Omental fat pad (tissue), 4 donors: Measurements from ENCODE around the gene PLAGL2. TPM values are rescaled to one million over a fixed set of nuclear protein-coding genes. Genes with fewer than 3 reads are reported as not detected.
"Not testable (repeated sequence)": the region's sequence is repeated elsewhere in the genome, so short reads cannot be mapped to it uniquely, and the experiment has no call there.

Experiments used
- ATAC-seq: fragments of 150-250 bp; one replicate; pipeline ENCODE4 v1.9.1; 2016; ENCODE audit warnings: mild to moderate bottlenecking, moderate library complexity; ENCODE audit not compliant: low FRiP score
- DNase-seq: peaks from one replicate; pipeline ENCODE4 v3.0.0-alpha.2; 2019; ENCODE audit warnings: low spot score
- total RNA-seq, 4 donors: library from RNA; depleted of rRNA; stranded (reverse); fragments of >200 nt; gene quantifications; one replicate each; pipeline ENCODE4 v1.1.0, GENCODE V29; 2016
- TF ChIP-seq, protein P1 (sequence below), 3 donors: fragments of 450-650 bp; IDR thresholded peaks; one replicate each; pipeline ENCODE4 v1.5.1; 2016 to 2017; ENCODE audit warnings: antibody characterized with exemption in 3 of 3, mild to moderate bottlenecking in 3 of 3, moderate library complexity in 2 of 3

Gene PLAGL2
- total RNA-seq, 4 donors from 2014 or later = 4.1 to 12.5 (median 8.1) TPM

DNA sequence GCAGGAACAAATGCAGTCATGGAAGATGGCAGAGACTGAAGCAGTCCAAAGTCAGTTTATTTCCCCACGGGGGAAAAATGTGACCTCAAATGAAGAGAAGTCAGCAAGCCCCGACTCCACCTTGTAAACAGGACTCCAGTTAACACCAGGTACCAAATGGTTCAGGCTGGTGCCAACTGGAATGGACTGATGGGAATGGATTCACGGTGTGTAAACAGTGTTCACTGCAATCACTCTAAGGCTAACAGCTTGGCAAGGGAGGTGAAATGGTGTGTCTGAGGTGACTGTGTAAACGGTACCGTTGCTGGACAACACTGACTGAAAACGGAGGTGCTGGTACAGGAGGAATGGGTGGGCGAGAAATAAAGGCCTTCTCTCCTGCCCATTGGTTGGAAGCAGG is 12.0 kb downstream of the PLAGL2 start:
- TF ChIP-seq, protein P1, sequence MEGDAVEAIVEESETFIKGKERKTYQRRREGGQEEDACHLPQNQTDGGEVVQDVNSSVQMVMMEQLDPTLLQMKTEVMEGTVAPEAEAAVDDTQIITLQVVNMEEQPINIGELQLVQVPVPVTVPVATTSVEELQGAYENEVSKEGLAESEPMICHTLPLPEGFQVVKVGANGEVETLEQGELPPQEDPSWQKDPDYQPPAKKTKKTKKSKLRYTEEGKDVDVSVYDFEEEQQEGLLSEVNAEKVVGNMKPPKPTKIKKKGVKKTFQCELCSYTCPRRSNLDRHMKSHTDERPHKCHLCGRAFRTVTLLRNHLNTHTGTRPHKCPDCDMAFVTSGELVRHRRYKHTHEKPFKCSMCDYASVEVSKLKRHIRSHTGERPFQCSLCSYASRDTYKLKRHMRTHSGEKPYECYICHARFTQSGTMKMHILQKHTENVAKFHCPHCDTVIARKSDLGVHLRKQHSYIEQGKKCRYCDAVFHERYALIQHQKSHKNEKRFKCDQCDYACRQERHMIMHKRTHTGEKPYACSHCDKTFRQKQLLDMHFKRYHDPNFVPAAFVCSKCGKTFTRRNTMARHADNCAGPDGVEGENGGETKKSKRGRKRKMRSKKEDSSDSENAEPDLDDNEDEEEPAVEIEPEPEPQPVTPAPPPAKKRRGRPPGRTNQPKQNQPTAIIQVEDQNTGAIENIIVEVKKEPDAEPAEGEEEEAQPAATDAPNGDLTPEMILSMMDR (IDR thresholded peaks at IDR 0.05) = no peak
- DNase-seq = no peak
- ATAC-seq = no peak

DNA sequence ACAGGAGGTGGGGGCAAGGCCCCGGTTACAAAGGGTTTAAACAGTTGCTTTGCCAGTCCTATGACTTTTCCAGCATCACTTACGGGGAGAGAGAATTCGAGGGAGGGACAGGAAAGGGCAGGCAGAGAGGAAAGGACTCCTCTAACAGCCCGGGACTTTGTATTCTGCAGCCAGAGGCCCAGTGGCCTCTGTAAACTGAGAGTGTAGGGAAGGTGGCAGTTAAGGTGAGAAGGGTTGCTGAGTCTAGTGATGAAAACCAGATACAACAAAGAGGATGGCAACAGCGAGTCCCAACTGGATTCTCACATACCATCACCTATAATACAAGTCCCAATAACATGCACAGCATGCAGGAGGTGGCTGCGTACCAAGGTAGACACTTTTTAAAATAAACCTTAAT is 13.5 kb downstream of the PLAGL2 start:
- DNase-seq = no peak
- TF ChIP-seq, protein P1 (IDR thresholded peaks at IDR 0.05) = no peak
- no peak for ATAC-seq

DNA sequence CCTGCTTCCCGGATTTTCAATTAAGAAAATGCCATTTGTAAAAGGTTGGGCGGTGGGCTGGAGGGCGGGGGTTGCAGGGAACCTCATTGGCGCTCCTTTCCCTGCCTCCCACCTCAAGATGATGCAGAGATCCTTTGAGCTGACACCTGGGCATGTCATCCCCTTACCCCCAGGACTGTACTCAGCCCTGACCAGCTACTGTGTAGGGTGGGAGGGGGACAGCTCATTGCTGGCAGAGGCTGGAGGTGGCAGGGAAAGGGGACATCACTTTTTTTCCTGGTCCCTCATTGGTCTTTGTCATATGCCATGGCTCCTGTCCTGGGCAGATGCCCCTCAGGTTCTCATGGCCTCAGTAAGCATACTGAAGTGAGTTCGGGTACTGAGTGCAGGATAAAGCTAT is 14.2 kb downstream of the PLAGL2 start:
- not testable (repeated sequence) for ATAC-seq
- peak; percentile 13 for DNase-seq

DNA sequence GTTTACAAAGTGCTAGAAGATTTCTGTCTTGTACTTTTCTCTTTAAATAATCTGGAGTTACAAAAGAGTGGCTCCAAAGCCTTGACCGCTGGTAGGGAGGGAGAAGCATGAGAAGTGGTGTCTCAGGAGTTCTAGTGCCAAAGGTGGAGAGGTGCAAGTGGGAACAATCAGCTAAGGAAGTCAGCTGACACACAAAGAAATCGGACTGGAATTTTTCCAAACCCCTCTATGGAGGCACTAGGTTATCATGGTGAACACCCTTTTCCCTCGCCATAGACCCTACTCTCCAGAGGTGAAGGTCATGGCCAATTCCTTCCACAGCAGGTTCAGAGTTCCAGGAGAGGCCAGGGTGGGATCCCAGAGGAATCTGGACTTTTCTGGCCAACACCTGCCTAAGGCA is 14.8 kb downstream of the PLAGL2 start:
- TF ChIP-seq, protein P1 (IDR thresholded peaks at IDR 0.05) = no peak
- DNase-seq (no peak), ATAC-seq (no peak)

DNA sequence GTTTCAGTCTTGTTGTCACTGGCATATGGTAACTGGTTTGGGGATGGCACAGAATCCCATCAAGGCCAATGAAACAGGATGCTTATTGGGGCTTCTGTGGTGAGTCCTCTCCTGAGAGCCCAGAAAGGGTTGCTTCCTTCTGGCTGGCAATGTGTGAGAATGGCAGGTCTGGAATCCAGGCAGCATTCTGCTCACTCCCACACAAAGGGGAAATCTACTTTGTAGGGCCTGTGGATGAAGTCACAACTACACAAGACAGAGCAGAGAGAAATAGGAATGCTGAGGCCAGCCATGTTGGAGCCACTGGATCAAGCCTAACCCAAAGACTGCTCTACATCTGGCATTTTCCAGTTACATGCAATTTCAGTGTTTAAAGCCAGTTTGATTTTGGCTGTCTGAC is 15.7 kb downstream of the PLAGL2 start:
- DNase-seq (no peak), ATAC-seq (no peak)
- TF ChIP-seq, protein P1 (IDR thresholded peaks at IDR 0.05) = no peak

DNA sequence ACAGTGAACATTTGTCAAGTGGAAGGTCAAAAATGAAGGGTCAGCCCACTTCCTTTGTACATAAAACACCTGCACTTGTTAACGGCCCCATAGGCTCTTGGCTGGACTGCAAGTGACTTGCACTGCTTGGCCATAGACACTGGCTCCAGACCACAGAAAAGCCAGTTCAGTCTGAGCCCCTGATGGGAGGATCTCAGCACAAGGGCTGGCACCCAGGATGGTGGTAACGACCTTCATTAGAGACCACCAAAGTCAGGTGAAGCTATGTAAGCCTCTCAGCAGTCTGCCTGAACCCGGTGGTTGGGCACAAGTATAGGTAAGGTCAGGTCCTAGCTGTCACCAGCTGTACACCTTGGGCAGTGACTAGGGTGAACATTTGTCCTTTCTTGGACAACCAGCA is 16.1 kb downstream of the PLAGL2 start:
- no peak for DNase-seq
- TF ChIP-seq, protein P1 (IDR thresholded peaks at IDR 0.05) = no peak
- ATAC-seq = no peak

DNA sequence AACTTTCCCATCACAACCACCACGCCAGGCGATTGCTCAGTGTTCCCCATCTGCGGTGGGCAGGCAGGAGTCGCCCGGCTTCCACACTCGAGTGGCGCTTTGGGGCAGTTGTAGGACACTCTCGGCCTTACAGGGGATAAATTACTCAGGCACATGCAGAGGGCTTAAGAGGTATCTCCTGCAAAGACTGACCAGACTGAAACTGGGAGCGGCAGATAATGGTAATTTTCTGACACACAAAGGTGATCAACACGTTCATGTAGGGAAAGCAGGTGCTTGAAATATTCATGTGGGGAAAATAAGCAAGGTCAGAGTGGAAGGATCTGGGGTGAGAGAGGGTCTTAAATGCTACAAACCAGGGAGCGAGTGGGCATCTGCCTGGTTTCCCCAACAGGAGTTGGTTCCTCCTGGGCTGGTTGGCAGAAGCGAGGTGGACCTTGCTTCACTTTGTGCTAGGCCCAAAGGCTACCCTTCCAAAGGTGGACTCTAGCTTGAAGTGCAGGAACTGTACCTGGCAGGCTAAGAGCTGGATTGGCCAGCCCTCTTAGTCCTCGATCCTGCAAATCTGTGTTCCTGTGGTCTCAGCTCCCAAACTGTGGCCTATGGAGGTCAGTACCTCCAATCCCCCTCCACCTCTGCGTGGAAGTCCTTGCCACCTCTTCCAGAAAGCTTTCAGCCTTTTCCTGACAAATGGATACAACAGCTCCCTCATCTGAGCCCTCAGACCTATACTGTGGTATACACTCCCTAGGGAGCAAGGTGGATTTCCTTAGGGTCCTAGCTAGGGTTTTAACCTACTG is 16.7 kb downstream of the PLAGL2 start:
- DNase-seq (no peak), ATAC-seq (peak; percentile 3)
- TF ChIP-seq, protein P1 (IDR thresholded peaks at IDR 0.05) = no peak
